Spinal cord (tissue), 10 donors: ENCODE results near the gene ZNF668. TPM values are rescaled to one million over a fixed set of nuclear protein-coding genes. Genes with fewer than 3 reads are reported as not detected.
A peak's percentile ranks its signal among the peaks of the same experiment; 100 is the strongest.

Source experiments
- DNase-seq, 6 donors: peaks; one replicate each; pipeline versions ENCODE4 v3.0.0 to v3.0.0-alpha.2; 2013 to 2015; ENCODE audit warnings: low spot score in 6 of 6, low read depth in 4 of 6
- H3K27ac ChIP-seq: one replicate; pipeline ENCODE4 v1.5.1; 2013; ENCODE audit warnings: low read depth, low read length, control low read depth
- H3K27me3 ChIP-seq: one replicate; pipeline ENCODE4 v1.6.1; 2013; ENCODE audit warnings: low read length; ENCODE audit not compliant: control insufficient read depth, insufficient read depth
- H3K36me3 ChIP-seq: one replicate; pipeline ENCODE4 v1.6.1; 2013; ENCODE audit warnings: low read length; ENCODE audit not compliant: control insufficient read depth, insufficient read depth
- H3K4me1 ChIP-seq: one replicate; pipeline ENCODE4 v1.6.1; 2013; ENCODE audit warnings: low read length; ENCODE audit not compliant: control insufficient read depth, insufficient read depth
- H3K4me3 ChIP-seq: one replicate; pipeline ENCODE4 v1.5.1; 2013; ENCODE audit warnings: low read depth, low read length, control low read depth
- H3K9me3 ChIP-seq: one replicate; pipeline ENCODE4 v1.6.1; 2013; ENCODE audit warnings: low read length; ENCODE audit not compliant: control insufficient read depth, insufficient read depth
- WGBS: methylation state at CpG from one replicate; pipeline ENCODE4 v1.1.5; 2013; ENCODE audit warnings: missing lambda C conversion rate; ENCODE audit not compliant: insufficient coverage; 5-methylcytosine and 5-hydroxymethylcytosine counted together
- polyA plus RNA-seq, 2 donors: library from polyadenylated mRNA; unstranded; fragments of 120-200 nt; gene quantifications; one replicate each; pipeline ENCODE4 v1.2.1, GENCODE V29; 2013; ENCODE audit not compliant: insufficient read length in 2 of 2
- total RNA-seq, 2 donors: library from RNA; depleted of rRNA in 1 of 2; stranded (reverse); fragments of 120-200 nt in 1 of 2; fragments of >200 nt in 1 of 2; gene quantifications; one replicate each; pipeline versions ENCODE4 v1.2.3 to v1.2.4, GENCODE V29; 2013 to 2014
- donor health status: healthy.

ZNF668 gene
- total and polyA plus RNA-seq, 4 donors = 4.9 to 12.6 (median 9.2) TPM

- no peak overlapping the region for H3K27ac ChIP-seq
- DNase-seq = no peak
- no peak overlapping the region for H3K4me3 ChIP-seq
- H3K9me3 ChIP-seq = no peaks in the 10 kb centered on the region
- H3K27me3 ChIP-seq = no peaks in the 10 kb centered on the region
- peaks cover 57% of the 10 kb centered on the region for H3K36me3 ChIP-seq
- H3K4me1 ChIP-seq = peaks cover 31% of the 10 kb centered on the region
- 71% methylated on average over 16 of the region's 16 CpGs for WGBS
These were observed 2.3 kb upstream of the ZNF668 start for GRCh38 chr16:31076319-31076718.

GRCh38 chr16:31074814-31075183 lies 759 bp upstream of the ZNF668 start:
- Histone ChIP-seq H3K4me1 (peaks cover 27% of the 10 kb centered on the region), H3K27ac (peak overlapping the region; percentile 97), H3K27me3 (no peaks in the 10 kb centered on the region), H3K36me3 (peaks cover 42% of the 10 kb centered on the region), H3K4me3 (peak overlapping the region; percentile 96), H3K9me3 (no peaks in the 10 kb centered on the region)
- WGBS = 2% methylated on average over 5 of the region's 7 CpGs
- DNase-seq = no peak

GRCh38 chr16:31073142-31073969 lies 684 bp downstream of the ZNF668 start:
- Histone ChIP-seq H3K4me3 (peak overlapping the region; percentile 96), H3K27me3 (no peaks in the 10 kb centered on the region), H3K27ac (peak overlapping the region; percentile 97), H3K9me3 (no peaks in the 10 kb centered on the region), H3K4me1 (peaks cover 27% of the 10 kb centered on the region), H3K36me3 (peaks cover 27% of the 10 kb centered on the region)
- peak; percentile 85 to 98 (median 92) for DNase-seq
- under 1% methylated on average over 83 of the region's 83 CpGs for WGBS

- H3K27me3 ChIP-seq = no peaks in the 10 kb centered on the region
- peak overlapping the region; percentile 81 for H3K27ac ChIP-seq
- H3K4me1 ChIP-seq = peaks cover 27% of the 10 kb centered on the region
- peaks cover 20% of the 10 kb centered on the region for H3K36me3 ChIP-seq
- DNase-seq = peak in 2 of 6 donors; percentile 53 to 63
- under 1% methylated on average over 25 of the region's 27 CpGs for whole genome bisulfite sequencing
- H3K9me3 ChIP-seq = no peaks in the 10 kb centered on the region
- peak overlapping the region; percentile 96 for H3K4me3 ChIP-seq
These were observed 1.4 kb downstream of the ZNF668 start for GRCh38 chr16:31072540-31073141.

- H3K36me3 ChIP-seq = peaks cover 13% of the 10 kb centered on the region
- WGBS = no CpG with 5 or more reads among the region's 4 CpGs
- peak in 1 of 6 donors; percentile 36 for DNase-seq
- no peaks in the 10 kb centered on the region for H3K9me3 ChIP-seq
- peak overlapping the region; percentile 81 for H3K27ac ChIP-seq
- no peaks in the 10 kb centered on the region for H3K27me3 ChIP-seq
- H3K4me3 ChIP-seq = peak overlapping the region; percentile 96
- peaks cover 27% of the 10 kb centered on the region for H3K4me1 ChIP-seq
These were observed 2.2 kb downstream of the ZNF668 start for GRCh38 chr16:31071861-31072260.

- 100% methylated on average over 1 of the region's 3 CpGs for WGBS
- Histone ChIP-seq H3K36me3 (peaks cover 22% of the 10 kb centered on the region), H3K4me3 (no peak overlapping the region), H3K9me3 (no peaks in the 10 kb centered on the region), H3K27ac (no peak overlapping the region), H3K4me1 (peaks cover 7% of the 10 kb centered on the region), H3K27me3 (no peaks in the 10 kb centered on the region)
- DNase-seq = no peak
These were observed 6.7 kb downstream of the ZNF668 start for GRCh38 chr16:31067342-31067741.

GRCh38 chr16:31064882-31065461 lies 9.1 kb downstream of the ZNF668 start:
- Histone ChIP-seq H3K27ac (peak overlapping the region; percentile 72), H3K4me1 (no peaks in the 10 kb centered on the region), H3K36me3 (peaks cover 43% of the 10 kb centered on the region), H3K4me3 (no peak overlapping the region), H3K9me3 (no peaks in the 10 kb centered on the region), H3K27me3 (no peaks in the 10 kb centered on the region)
- DNase-seq = peak in 1 of 6 donors; percentile 49
- WGBS = 94% methylated on average over 3 of the region's 4 CpGs

- H3K9me3 ChIP-seq = no peaks in the 10 kb centered on the region
- H3K36me3 ChIP-seq = peaks cover 45% of the 10 kb centered on the region
- peak overlapping the region; percentile 72 for H3K27ac ChIP-seq
- 95% methylated on average over 56 of the region's 56 CpGs for WGBS
- H3K4me3 ChIP-seq = no peak overlapping the region
- DNase-seq = no peak
- H3K27me3 ChIP-seq = no peaks in the 10 kb centered on the region
- H3K4me1 ChIP-seq = no peaks in the 10 kb centered on the region
These were observed 10.0 kb downstream of the ZNF668 start for GRCh38 chr16:31063843-31064611.

GRCh38 chr16:31063495-31063842 lies 10.6 kb downstream of the ZNF668 start:
- no peaks in the 10 kb centered on the region for H3K9me3 ChIP-seq
- H3K27me3 ChIP-seq = no peaks in the 10 kb centered on the region
- no peak for DNase-seq
- H3K4me1 ChIP-seq = no peaks in the 10 kb centered on the region
- H3K4me3 ChIP-seq = no peak overlapping the region
- WGBS = 97% methylated on average over 9 of the region's 9 CpGs
- H3K27ac ChIP-seq = no peak overlapping the region
- H3K36me3 ChIP-seq = peaks cover 47% of the 10 kb centered on the region
